Coronary artery (tissue), 2 donors: ENCODE data around the gene ITIH3.

ENCODE experiments used
- DNase-seq: peaks from one replicate; pipeline ENCODE4 v3.0.0-alpha.2; 2017; ENCODE audit warnings: low spot score
- H3K27ac ChIP-seq, 2 donors: fragments of 200-600 bp; sonication (generic); one replicate each; pipeline ENCODE4 v1.5.1; 2016 to 2019
- H3K4me3 ChIP-seq: fragments of 200-600 bp; sonication (generic); 2 replicates; pipeline ENCODE4 v1.5.1; 2016; ENCODE audit warnings: mild to moderate bottlenecking, moderate library complexity
- TF ChIP-seq, protein P1 (sequence below): fragments of 200-600 bp; sonication (generic); IDR thresholded peaks from one replicate; pipeline ENCODE4 v1.5.1; 2019; ENCODE audit warnings: antibody characterized with exemption

Gene ITIH3

DNA sequence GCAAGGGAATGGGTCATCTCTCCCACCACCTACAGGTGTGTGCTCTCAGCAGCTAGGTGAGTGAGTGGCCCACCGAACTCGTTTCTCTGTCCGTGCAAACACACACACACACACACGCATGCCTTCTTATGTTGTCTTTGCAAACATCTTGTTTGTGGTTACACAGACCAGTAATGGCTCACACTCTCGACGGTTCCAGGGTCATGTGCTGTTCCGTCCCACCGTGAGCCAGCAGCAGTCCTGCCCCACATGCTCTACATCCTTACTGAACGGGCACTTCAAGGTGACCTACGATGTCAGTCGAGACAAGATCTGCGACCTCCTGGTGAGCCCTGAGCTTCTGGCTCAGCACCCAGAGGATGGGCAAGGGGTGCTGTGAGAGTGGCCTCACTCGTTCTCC lies 12.9 kb upstream of the ITIH3 start:
- DNase-seq, result no peak
- no peak overlapping the region for H3K4me3 ChIP-seq
- no peak overlapping the region for H3K27ac ChIP-seq
- TF ChIP-seq, protein P1, sequence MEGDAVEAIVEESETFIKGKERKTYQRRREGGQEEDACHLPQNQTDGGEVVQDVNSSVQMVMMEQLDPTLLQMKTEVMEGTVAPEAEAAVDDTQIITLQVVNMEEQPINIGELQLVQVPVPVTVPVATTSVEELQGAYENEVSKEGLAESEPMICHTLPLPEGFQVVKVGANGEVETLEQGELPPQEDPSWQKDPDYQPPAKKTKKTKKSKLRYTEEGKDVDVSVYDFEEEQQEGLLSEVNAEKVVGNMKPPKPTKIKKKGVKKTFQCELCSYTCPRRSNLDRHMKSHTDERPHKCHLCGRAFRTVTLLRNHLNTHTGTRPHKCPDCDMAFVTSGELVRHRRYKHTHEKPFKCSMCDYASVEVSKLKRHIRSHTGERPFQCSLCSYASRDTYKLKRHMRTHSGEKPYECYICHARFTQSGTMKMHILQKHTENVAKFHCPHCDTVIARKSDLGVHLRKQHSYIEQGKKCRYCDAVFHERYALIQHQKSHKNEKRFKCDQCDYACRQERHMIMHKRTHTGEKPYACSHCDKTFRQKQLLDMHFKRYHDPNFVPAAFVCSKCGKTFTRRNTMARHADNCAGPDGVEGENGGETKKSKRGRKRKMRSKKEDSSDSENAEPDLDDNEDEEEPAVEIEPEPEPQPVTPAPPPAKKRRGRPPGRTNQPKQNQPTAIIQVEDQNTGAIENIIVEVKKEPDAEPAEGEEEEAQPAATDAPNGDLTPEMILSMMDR, result no peak

DNA sequence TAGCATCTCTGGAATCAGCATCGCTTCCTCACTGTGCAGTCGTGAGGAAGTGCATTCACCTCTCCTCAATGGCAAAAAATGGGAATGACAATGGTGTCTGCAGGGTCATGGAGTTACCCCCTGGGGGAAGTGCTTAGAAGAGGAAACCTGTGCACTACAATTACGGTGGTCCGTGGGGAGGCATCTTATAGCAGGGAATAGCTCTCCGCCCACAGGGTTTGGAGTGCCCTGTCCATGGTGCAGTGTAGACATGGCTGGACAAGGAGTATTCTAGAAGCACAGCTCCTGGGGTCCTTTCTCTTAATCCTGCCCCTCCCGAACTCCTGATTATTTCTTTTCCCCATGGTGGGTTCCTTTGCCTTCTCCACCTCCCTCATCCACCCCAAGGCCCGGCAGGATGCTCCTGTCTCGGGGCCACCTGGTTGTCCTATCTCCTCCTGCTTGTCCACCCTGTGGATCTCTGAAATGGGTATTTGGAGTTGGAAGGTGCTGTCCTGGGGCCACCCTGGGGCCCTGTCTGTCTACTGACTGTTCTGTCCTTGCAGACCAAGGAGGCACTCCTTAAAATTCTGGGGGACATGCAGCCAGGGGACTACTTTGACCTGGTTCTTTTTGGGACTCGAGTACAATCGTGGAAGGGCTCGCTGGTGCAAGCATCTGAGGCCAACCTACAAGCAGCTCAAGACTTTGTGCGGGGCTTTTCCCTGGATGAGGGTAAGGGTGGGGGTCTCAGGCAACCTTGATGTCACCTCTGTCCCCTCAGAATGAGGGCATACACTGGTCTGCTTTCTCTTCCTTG lies 12.0 kb upstream of the ITIH3 start:
- TF ChIP-seq, protein P1, result no peak
- H3K4me3 ChIP-seq, result no peak overlapping the region
- no peak for DNase-seq
- no peak overlapping the region for H3K27ac ChIP-seq

DNA sequence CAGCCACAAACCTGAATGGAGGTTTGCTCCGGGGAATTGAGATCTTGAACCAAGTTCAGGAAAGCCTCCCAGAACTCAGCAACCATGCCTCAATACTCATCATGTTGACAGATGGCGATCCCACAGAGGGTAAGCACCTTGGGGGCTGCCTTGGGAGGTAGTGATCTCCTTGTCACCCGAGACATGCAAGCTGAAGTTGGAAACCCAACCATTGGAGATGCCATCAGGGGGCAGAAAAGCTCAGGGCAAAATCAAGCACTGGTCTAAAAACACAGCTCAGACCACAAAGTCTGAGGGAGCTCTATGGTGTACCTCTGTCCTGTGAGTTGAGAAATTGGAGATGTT lies 11.4 kb upstream of the ITIH3 start:
- no peak for DNase-seq

DNA sequence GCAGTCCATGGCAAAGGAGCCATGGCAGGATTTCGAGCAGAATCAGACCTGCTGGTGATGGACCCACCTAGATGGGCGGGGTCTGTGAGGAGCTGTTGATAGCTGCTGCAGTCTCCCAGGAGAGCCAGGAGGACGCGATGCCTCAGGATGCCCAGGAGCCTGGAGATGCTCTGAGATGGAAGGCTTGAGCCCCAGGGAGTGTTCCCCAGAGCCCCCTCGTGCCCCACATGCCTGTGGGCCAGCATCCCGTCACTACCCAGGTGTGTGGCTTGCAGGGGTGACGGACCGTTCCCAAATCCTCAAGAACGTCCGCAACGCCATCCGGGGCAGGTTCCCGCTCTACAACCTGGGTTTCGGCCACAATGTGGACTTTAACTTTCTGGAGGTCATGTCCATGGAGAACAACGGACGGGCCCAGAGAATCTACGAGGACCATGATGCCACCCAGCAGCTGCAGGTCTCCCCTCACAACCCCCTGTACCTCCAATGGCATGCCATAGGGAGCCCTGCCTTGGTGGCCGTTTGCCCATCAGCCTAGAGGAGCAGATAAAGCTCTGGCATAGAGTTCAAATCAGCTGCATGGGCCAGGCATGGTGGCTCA lies 10.5 kb upstream of the ITIH3 start:
- H3K4me3 ChIP-seq, result no peak overlapping the region
- TF ChIP-seq, protein P1, result no peak
- no peak overlapping the region for H3K27ac ChIP-seq
- DNase-seq, result peak; percentile 70

More for the DNA sequence above, 11.4 kb upstream of the ITIH3 start:
- no peak overlapping the region for H3K27ac ChIP-seq
- TF ChIP-seq, protein P1, result no peak
- no peak overlapping the region for H3K4me3 ChIP-seq

DNA sequence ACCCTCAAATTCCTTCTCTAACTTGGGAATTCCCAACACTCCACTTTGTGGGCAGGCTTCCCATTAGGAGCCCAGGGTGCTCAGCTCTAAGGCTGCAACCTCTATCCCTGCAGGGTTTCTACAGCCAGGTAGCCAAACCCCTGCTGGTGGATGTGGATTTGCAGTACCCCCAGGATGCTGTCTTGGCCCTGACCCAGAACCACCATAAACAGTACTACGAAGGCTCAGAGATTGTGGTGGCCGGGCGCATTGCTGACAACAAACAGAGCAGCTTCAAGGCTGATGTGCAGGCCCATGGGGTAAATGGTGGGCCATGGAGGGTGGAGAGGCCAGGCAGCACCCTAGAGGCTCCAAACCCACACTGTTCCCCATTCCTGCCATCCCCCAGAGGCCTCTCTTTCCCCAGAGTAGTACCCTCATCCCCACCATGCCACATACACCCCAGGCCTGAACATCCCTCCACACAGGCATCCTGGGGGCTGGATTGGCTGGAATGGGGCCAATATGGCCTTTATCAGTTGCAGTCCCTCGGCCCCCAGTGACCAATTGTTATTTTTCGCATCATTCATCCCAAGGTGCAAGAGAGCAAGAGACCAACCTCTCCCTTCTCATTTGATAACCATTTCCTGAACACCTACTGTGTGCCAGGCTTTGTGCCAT lies 9.5 kb upstream of the ITIH3 start:
- Histone ChIP-seq H3K27ac (no peak overlapping the region), H3K4me3 (no peak overlapping the region)
- DNase-seq, result no peak
- TF ChIP-seq, protein P1, result no peak

DNA sequence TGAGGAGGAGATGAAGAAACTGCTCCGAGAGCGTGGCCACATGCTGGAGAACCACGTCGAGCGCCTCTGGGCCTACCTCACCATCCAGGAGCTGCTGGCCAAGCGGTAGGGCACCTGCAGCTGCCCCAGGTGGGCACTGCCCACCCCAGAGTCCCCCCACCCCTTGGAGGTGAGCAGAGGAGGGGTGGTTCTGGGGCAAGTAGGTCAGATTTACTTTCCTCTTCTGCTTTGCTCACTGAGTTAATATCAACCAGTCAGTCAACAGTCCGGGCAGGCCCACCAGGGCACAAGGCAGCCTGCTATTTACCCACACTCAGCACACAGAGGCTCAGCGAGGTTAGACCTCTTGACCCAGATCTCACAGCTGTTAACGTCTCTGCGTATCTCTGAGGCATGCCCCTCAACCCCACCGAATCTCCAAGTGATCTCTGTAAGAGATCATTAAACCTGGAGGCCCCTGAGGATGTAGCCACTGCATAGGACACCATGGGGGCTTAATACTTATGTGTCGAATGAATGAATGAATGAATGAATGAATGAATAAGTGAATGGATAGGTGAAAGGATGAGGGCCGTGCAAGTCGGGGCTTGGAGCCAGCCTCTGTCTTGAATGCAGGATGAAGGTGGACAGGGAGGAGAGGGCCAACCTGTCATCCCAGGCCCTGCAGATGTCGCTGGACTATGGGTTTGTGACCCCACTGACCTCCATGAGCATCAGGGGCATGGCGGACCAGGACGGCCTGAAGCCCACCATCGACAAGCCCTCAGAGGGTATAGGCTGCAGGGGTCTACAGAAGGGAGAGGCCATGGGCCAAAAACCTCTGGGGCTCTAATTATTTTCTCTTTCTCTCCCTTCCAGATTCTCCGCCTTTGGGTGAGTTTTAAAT lies 8.0 kb upstream of the ITIH3 start:
- H3K27ac ChIP-seq, result no peak overlapping the region
- no peak for DNase-seq
- TF ChIP-seq, protein P1, result no peak
- no peak overlapping the region for H3K4me3 ChIP-seq
